Spleen (tissue), 11 donors: ENCODE measurements around the gene MGAT4B. TPM values are rescaled to one million over a fixed set of nuclear protein-coding genes. Genes with fewer than 3 reads are reported as not detected.
"Not testable (repeated sequence)": the region's sequence is repeated elsewhere in the genome, so short reads cannot be mapped to it uniquely, and the experiment has no call there.

Experiments used
- DNase-seq: peaks from one replicate; pipeline ENCODE4 v3.0.0-alpha.2; 2020
- H3K27ac ChIP-seq, 8 donors: fragments of 200-600 bp; sonication (generic) in 7 of 8; 1 replicate in 4 of 8; 2 replicates in 4 of 8; pipeline versions ENCODE4 v1.5.0 to v1.8.0; 2016 to 2021; ENCODE audit warnings: inconsistent platforms in 4 of 8, mild to moderate bottlenecking in 4 of 8, moderate library complexity in 1 of 8
- H3K27me3 ChIP-seq, 7 donors: fragments of 200-600 bp; sonication (generic) in 6 of 7; replicated peaks in 1 of 7; 1 replicate in 4 of 7; 2 replicates in 3 of 7; pipeline versions ENCODE4 v1.5.0 to v1.8.0; 2016 to 2021; ENCODE audit warnings: inconsistent platforms in 3 of 7, mild to moderate bottlenecking in 1 of 7
- H3K36me3 ChIP-seq, 6 donors: fragments of 200-600 bp; sonication (generic) in 5 of 6; 1 replicate in 4 of 6; 2 replicates in 2 of 6; pipeline versions ENCODE4 v1.5.0 to v1.8.0; 2016 to 2021; ENCODE audit warnings: inconsistent platforms in 2 of 6
- H3K4me1 ChIP-seq, 6 donors: fragments of 200-600 bp; sonication (generic) in 5 of 6; 1 replicate in 3 of 6; 2 replicates in 3 of 6; pipeline versions ENCODE4 v1.5.0 to v1.8.0; 2016 to 2021; ENCODE audit warnings: inconsistent platforms in 3 of 6
- H3K4me3 ChIP-seq, 8 donors: fragments of 200-600 bp; sonication (generic) in 7 of 8; 1 replicate in 4 of 8; 2 replicates in 4 of 8; pipeline versions ENCODE4 v1.5.0 to v1.8.0; 2016 to 2021; ENCODE audit warnings: inconsistent platforms in 4 of 8, mild to moderate bottlenecking in 4 of 8, moderate library complexity in 2 of 8
- H3K9me3 ChIP-seq, 8 donors: fragments of 200-600 bp; sonication (generic) in 7 of 8; 1 replicate in 4 of 8; 2 replicates in 4 of 8; pipeline versions ENCODE4 v1.5.0 to v1.8.0; 2016 to 2021; ENCODE audit warnings: inconsistent platforms in 4 of 8
- POLR2A ChIP-seq, 3 donors: fragments of 450-650 bp; IDR thresholded peaks; one replicate each; pipeline ENCODE4 v1.5.1; 2017; ENCODE audit warnings: antibody characterized with exemption in 3 of 3, mild to moderate bottlenecking in 1 of 3
- POLR2AphosphoS5 ChIP-seq, 3 donors: sonication (generic); formaldehyde crosslinking; IDR thresholded peaks; one replicate each; pipeline ENCODE4 v1.5.1; 2017; ENCODE audit warnings: antibody characterized with exemption in 3 of 3
- WGBS, 5 donors: extraction: QIAGEN DNeasy Blood & Tissue Kit in 3 of 5; methylation state at CpG; one replicate each; pipeline versions ENCODE4 v1.1.5 to v1.1.7; 2013 to 2018; 5-methylcytosine and 5-hydroxymethylcytosine counted together
- intact Hi-C: fragments of 100-400 bp; cut with DNase I; formaldehyde crosslinking; loops from one replicate; pipeline ENCODE4 v1.15.0; 2023; ENCODE audit warnings: low total_unique reads
- polyA plus RNA-seq, 3 donors: library from polyadenylated mRNA; stranded (reverse); fragments of 200-250 nt; gene quantifications; one replicate each; pipeline ENCODE4 v1.2.1, GENCODE V29; 2013
- total RNA-seq, 7 donors: library from RNA; depleted of rRNA in 3 of 7; stranded (reverse); fragments of >200 nt in 3 of 7; fragmentation: NEBNext Ultra II Directional in 4 of 7; extraction: Animal tissue kit (Norgen Biotek cat#: 25700) in 4 of 7; gene quantifications; one replicate each; pipeline versions ENCODE4 v1.1.0 to v1.2.1, GENCODE V29; 2016 to 2021
- TF ChIP-seq, protein P1 (sequence below), 11 experiments: fragments of 200-600 bp in 7 of 11; fragments of 450-650 bp in 4 of 11; sonication (generic) in 4 of 11; IDR thresholded peaks in 8 of 11; conservative IDR thresholded peaks in 3 of 11; 1 replicate in 7 of 11; 2 replicates in 4 of 11; pipeline versions ENCODE4 v1.4.0 to v1.8.0; 2016 to 2021; ENCODE audit warnings: antibody characterized with exemption in 11 of 11, inconsistent platforms in 4 of 11, mild to moderate bottlenecking in 1 of 11
- donor health status: healthy with polysubstance abuse.
- donor health status: DM: no; HTN: no; CAD: no; lungs with moderate emphysema.
- donor health status: DM: no; HTN: no; CAD: no.
- donor health status: Bipolar disorder and iron deficiency.
- donor health status: healthy.
- donor health status: DM: no; HTN: no; CAD: no.
- donor health status: DM: yes; HTN: yes; CAD: no.

Gene MGAT4B
- total and polyA plus RNA-seq, 10 donors: 34.9 to 117 (median 79.2) TPM

DNA sequence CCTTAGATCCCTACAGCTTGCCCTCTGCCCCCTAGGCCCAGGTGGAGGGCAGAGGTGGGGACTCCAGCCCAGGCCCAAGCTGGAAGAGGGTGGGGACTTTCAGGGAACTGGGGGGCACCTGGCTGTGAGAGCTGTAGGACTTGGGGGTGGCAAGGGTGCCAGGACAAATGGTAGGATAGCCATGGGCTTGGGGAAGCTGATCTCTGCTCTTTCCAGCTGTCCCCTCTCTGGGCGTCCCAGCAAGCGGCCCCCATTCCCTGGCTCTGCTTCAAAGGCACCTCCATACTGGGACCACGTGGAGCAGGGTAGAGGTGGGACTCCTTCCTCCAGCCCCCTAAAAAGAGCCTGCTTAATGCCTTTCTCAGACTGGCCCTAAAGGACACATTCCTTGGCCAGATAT, 12.5 kb downstream of the MGAT4B start:
- no peaks in the 10 kb centered on the region for H3K27me3 ChIP-seq
- peak overlapping the region in 4 of 8 donors; percentile 6 to 86 (median 17) for H3K4me3 ChIP-seq
- 50 to 78% (median 65%) methylated on average over 2 to 3 of the region's 3 CpGs for WGBS, 5 donors
- peaks cover 34 to 65% (median 56%) of the 10 kb centered on the region in 6 donors for H3K4me1 ChIP-seq
- no peak for DNase-seq
- H3K36me3 ChIP-seq: peaks cover 0 to 23% (median 20%) of the 10 kb centered on the region in 6 donors
- H3K9me3 ChIP-seq: no peaks in the 10 kb centered on the region
- H3K27ac ChIP-seq: peak overlapping the region; percentile 63 to 89 (median 79)
- intact Hi-C loops: no loop called here
- TF ChIP-seq POLR2AphosphoS5 (IDR thresholded peaks at IDR 0.05) (no peak), POLR2A (IDR thresholded peaks at IDR 0.05) (no peak)
- TF ChIP-seq, protein P1, sequence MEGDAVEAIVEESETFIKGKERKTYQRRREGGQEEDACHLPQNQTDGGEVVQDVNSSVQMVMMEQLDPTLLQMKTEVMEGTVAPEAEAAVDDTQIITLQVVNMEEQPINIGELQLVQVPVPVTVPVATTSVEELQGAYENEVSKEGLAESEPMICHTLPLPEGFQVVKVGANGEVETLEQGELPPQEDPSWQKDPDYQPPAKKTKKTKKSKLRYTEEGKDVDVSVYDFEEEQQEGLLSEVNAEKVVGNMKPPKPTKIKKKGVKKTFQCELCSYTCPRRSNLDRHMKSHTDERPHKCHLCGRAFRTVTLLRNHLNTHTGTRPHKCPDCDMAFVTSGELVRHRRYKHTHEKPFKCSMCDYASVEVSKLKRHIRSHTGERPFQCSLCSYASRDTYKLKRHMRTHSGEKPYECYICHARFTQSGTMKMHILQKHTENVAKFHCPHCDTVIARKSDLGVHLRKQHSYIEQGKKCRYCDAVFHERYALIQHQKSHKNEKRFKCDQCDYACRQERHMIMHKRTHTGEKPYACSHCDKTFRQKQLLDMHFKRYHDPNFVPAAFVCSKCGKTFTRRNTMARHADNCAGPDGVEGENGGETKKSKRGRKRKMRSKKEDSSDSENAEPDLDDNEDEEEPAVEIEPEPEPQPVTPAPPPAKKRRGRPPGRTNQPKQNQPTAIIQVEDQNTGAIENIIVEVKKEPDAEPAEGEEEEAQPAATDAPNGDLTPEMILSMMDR (IDR thresholded peaks at IDR 0.05 in 8 of 11, conservative IDR thresholded peaks at IDR 0.05 in 3 of 11): no peak

GRCh38 chr5:179793468-179794139, 13.1 kb downstream of the MGAT4B start, which contains the start of gene LTC4S:
LTC4S (plus strand) TSS chr5:179793986; CDS start chr5:179794081, 95 bp downstream.
- 8 to 11% (median 8%) methylated on average over 14 to 19 of the region's 19 CpGs for WGBS, 5 donors
- TF ChIP-seq POLR2AphosphoS5 (IDR thresholded peaks at IDR 0.05) (peak; percentile 74 to 84 (median 83)), POLR2A (IDR thresholded peaks at IDR 0.05) (no peak)
- intact Hi-C loops: no loop called here

GRCh38 chr5:179792612-179793467, 13.8 kb downstream of the MGAT4B start:
- no peaks in the 10 kb centered on the region for H3K9me3 ChIP-seq
- H3K27me3 ChIP-seq: no peaks in the 10 kb centered on the region
- peak in 1 of 3 donors; percentile 42 for TF ChIP-seq POLR2AphosphoS5 (IDR thresholded peaks at IDR 0.05)
- TF ChIP-seq, protein P1 (IDR thresholded peaks at IDR 0.05 in 8 of 11, conservative IDR thresholded peaks at IDR 0.05 in 3 of 11): no peak
- H3K27ac ChIP-seq: peak overlapping the region; percentile 58 to 89 (median 79)
- 30 to 58% (median 49%) methylated on average over 13 to 24 of the region's 24 CpGs for WGBS, 5 donors
- intact Hi-C loops: no loop called here
- peak; percentile 83 for DNase-seq
- H3K4me1 ChIP-seq: peaks cover 34 to 65% (median 56%) of the 10 kb centered on the region in 6 donors
- no peak overlapping the region for H3K4me3 ChIP-seq
- H3K36me3 ChIP-seq: peaks cover 0 to 10% (median 7%) of the 10 kb centered on the region in 6 donors

More at GRCh38 chr5:179793468-179794139, 13.1 kb downstream of the MGAT4B start, which contains the start of gene LTC4S:
- DNase-seq: peak; percentile 93
- H3K4me1 ChIP-seq: peaks cover 34 to 65% (median 56%) of the 10 kb centered on the region in 6 donors
- peak within 1 kb of the TSS; percentile 66 to 93 (median 88) for H3K27ac ChIP-seq
- peak within 1 kb of the TSS in 5 of 8 donors; percentile 61 to 86 (median 69) for H3K4me3 ChIP-seq
- no peaks in the 10 kb centered on the region for H3K9me3 ChIP-seq
- H3K36me3 ChIP-seq: peaks cover 0 to 18% (median 14%) of the 10 kb centered on the region in 6 donors
- no peaks in the 10 kb centered on the region for H3K27me3 ChIP-seq

DNA sequence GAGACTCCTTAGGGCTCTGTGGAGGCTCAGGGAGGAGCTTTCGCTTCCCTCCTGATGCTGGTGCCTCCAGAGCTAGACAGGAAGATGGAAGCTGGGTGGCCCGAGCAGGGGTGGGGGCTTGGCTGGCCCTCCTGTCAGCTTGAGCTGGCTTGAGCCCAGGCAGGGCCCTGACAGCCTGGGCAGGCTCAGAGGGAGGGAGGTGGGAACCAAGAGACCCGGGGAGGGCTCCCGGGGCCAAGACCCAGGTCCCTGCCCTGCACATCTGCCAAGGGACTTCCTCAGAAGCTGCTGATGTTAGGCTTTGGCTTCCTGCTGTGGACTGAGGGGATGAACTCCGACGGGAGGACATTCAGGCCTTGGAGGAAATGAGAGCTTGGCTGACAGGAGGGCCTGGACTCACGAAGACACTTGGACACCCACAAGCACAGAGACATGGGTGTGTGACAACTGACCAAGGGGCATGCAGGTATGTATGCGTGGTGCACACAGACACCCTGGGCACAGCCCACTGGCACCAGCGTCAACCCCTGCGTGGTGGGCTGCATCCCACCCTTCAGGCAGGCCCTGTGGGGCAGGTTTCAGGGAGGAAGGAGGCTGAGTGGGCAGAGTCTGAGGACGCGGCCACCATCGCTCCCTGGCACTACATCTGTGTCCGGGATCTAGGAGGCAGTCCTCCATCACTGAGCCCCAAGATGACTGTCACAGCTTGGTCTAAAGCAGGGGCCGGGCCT, 14.6 kb downstream of the MGAT4B start:
- H3K4me1 ChIP-seq: peaks cover 34 to 59% (median 54%) of the 10 kb centered on the region in 6 donors
- H3K9me3 ChIP-seq: no peaks in the 10 kb centered on the region
- intact Hi-C loops: no loop called here
- TF ChIP-seq POLR2A (IDR thresholded peaks at IDR 0.05) (no peak), POLR2AphosphoS5 (IDR thresholded peaks at IDR 0.05) (peak; percentile 26 to 60 (median 56))
- no peak overlapping the region for H3K4me3 ChIP-seq
- 40 to 53% (median 47%) methylated on average over 14 to 15 of the region's 15 CpGs for WGBS, 5 donors
- DNase-seq: peak; percentile 79
- peak overlapping the region; percentile 32 to 89 (median 79) for H3K27ac ChIP-seq
- peaks cover 0 to 2% (median 0%) of the 10 kb centered on the region in 6 donors for H3K36me3 ChIP-seq
- no peaks in the 10 kb centered on the region for H3K27me3 ChIP-seq

- H3K27ac ChIP-seq, H3K36me3 ChIP-seq, DNase-seq, H3K9me3 ChIP-seq, intact Hi-C loops, H3K27me3 ChIP-seq, H3K4me3 ChIP-seq: not testable (repeated sequence)
- peaks cover 21 to 37% (median 29%) of the 10 kb centered on the region in 6 donors for H3K4me1 ChIP-seq
- WGBS, 5 donors: 95 to 97% (median 96%) methylated on average over 9 of the region's 9 CpGs
Measured at GRCh38 chr5:179789278-179789677, 17.4 kb downstream of the MGAT4B start.
